Amniotic stem cell (primary cell): ENCODE results near the gene CYB5RL.
"Not testable (repeated sequence)": the region's sequence is repeated elsewhere in the genome, so short reads cannot be mapped to it uniquely, and the experiment has no call there.

Experiments used
- DNase-seq: peaks from one replicate; lab custom pipeline; 2025; lab: John Stamatoyannopoulos, UW

CYB5RL gene, protein sequence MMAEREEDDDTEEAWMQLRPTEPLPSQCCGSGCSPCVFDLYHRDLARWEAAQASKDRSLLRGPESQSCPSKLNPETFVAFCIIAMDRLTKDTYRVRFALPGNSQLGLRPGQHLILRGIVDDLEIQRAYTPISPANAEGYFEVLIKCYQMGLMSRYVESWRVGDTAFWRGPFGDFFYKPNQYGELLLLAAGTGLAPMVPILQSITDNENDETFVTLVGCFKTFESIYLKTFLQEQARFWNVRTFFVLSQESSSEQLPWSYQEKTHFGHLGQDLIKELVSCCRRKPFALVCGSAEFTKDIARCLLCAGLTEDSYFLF

DNA sequence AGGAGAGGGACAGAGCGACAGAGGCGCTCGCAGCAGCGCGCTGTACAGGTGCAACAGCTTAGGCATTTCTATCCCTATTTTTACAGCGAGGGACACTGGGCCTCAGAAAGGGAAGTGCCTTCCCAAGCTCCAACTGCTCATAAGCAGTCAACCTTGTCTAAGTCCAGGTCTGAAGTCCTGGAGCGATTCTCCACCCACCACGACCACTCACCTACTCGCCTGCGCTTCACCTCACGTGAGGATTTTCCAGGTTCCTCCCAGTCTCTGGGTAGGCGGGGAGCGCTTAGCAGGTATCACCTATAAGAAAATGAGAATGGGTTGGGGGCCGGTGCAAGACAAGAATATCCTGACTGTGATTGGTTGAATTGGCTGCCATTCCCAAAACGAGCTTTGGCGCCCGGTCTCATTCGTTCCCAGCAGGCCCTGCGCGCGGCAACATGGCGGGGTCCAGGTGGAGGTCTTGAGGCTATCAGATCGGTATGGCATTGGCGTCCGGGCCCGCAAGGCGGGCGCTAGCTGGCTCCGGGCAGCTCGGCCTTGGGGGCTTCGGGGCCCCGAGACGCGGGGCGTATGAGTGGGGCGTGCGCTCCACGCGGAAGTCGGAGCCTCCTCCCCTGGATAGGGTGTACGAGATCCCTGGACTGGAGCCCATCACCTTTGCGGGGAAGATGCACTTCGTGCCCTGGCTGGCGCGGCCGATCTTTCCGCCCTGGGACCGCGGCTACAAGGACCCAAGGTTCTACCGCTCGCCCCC is at the start of gene CYB5RL, which contains the start of gene MRPL37:
Gene CYB5RL, minus strand, starts transcription at position 266 of the 754 bp plus-strand sequence. CDS start 4,414 bp downstream, outside the sequence.
Gene MRPL37, plus strand, starts transcription at position 403 of the 754 bp plus-strand sequence. Its CDS starts 77 bp downstream, at position 480.
- DNase-seq, result peak; percentile 91

DNA sequence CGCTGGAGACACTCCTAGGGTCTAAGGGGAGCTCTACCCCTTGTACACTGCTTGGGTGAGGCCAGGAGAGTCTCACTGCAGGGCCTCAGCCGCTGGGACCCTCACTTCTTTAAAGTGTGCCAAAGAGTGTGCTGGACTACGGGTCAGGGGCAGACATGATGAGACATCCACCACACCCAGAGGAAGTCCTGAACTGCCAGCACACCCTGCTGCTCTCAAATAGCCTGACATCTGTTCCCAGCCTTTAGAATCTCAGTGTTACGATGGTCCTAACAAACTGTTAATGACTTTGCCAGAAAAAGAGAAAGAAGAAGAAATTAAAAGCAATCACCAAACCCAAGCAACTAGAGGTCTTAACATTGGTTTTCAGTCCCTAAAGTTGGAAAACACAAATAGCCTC is 49.1 kb upstream of the CYB5RL start:
- no peak for DNase-seq

- no peak for DNase-seq
Observed at GRCh38 chr1:54247863-54248515, 48.2 kb upstream of the CYB5RL start.

- no peak for DNase-seq
Observed at GRCh38 chr1:54246116-54246721, 46.4 kb upstream of the CYB5RL start.

DNA sequence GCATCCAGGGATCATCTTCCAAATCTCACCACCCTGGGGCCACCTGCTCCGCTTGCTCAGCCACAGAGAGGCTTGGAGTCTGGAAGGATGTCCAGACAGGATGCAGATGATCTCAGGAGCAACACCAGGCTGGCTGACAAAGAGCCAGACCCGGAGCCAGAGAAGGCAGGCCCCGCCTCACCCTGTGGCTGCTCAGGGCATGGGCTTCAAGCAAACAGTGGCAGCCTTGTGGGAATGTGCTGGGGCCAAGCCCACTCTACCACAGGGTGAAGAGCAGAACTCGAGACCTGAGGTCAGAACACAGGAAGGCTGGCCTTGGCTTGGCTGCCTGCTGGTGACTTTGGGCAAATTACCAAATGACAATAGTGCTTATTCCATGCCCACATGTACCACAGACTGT is 45.7 kb upstream of the CYB5RL start:
- DNase-seq, result no peak

DNA sequence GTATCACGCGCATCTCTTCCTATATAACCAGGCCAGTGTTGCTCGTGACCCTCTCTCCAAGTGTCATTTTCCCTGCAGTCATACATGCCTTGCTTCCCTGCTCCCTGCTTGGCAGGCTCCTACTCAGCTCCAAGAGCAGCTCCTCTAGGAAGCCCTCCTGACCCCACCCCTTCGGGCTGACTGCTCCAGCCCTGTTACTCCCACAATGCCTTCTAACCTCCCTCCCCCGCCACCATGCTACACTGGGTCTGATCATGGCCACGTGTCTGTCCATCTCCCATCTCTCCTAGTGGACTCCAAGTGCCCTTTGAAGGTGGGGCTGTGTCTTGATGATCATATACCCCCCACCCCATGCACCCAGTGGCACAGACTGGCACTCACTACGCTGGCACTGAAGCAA is 44.8 kb upstream of the CYB5RL start:
- no peak for DNase-seq

DNA sequence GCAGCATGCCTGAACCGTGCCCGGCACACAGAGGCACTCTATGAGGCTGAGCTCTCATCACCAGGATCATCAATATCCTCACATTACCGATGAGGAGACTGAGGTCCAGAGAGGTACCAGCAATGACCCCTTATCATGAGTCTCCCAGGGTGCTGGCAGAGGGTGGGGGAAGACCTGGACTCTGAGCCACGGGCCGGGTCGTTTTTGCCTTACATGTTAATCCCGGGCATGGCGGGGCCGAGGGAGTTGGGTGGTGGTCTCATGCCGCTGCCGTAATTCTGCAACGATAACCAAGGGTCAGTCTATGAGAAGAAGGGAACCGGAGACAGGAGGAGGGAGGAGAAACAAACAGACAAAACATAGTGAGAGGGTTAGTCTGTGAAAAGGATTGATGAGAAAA is 43.2 kb upstream of the CYB5RL start:
- no peak for DNase-seq

- DNase-seq, result no peak
Observed at GRCh38 chr1:54241364-54241763, 41.5 kb upstream of the CYB5RL start.

GRCh38 chr1:54240741-54241335 is 41.0 kb upstream of the CYB5RL start:
- DNase-seq, result no peak

DNA sequence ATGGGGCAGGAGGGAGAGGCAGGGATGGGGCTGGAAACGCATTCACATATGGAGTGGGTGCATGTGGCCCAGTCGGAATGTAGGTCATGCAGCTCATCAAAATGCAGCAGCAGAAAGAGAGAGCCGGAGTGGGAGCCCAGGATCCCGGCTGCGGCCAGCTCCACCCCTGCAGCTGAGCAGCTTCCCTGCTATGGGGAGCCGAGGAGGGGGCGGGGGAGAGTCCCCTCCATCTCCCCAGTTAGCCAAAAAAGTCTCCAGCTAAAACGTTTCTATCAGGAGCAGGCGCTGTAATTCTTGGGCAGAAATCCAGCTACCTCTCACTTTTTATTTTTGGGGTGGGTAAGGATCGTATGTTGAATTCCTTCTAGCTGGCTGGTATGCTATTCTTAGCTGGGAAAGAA is 39.8 kb upstream of the CYB5RL start:
- DNase-seq, result no peak

DNA sequence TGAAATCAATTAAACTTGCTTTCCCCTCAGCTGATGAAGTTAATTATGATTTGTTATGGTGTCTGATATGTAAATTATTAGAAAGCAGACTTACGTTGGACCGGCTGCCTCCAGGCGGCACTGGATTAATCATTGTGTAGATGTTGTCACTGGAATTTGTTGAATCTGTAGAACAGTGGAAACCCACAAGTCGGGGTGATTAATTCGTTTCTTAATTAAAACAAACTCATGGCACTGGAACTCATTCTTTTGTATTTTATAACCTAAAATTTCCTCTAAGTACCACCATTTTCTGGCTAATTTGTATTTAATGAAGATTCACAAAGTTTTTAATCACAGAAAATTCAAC is 39.2 kb upstream of the CYB5RL start:
- DNase-seq, result no peak

DNA sequence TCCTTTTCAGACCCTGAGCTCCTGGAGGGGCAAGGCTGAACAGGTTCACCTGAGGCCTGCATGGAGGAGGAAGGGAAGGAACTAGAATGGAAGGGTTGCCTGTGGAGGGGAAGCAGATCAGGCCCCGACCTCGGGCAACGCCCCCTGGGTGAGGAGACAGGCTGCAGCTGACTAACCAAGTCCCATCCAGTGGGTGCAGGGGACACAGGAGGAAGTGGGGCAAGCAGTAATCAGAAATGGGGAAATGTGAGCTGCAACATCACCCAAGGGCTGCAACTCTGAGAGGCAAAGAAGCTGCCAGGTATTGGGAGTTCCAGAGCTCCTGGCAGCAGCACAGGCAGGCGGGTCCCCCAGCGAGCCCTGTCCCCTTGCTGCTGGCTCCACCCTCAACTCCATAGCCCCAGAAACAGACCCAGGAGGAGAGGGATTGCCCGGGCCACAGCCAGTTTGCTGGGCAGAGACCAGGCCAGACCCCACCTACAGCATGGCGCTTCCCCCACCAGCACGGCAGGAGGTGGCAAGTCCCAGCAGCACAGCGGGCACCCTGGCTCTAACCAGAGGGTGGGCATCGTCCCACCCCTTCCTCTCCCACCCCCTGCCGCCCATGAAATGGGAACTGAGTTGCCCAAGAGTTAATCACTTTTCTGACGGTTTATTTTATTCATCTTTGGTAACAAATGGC is 38.7 kb upstream of the CYB5RL start:
- no peak for DNase-seq

GRCh38 chr1:54237586-54237985 is 37.8 kb upstream of the CYB5RL start:
- DNase-seq, result no peak

- DNase-seq, result no peak
Observed at GRCh38 chr1:54234284-54234683, 34.5 kb upstream of the CYB5RL start.

DNA sequence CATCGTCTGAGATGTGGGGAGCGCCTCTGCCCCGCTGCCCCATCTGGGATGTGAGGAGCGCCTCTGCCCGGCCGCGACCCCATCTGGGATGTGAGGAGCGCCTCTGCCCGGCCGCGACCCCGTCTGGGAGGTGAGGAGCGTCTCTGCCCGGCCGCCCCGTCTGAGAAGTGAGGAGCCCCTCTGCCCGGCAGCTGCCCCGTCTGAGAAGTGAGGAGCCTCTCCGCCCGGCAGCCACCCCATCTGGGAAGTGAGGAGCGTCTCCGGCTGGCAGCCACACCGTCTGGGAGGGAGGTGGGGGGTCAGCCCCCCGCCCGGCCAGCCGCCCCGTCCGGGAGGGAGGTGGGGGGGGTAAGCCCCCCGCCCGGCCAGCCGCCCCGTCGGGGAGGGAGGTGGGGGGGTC is 33.4 kb upstream of the CYB5RL start:
- not testable (repeated sequence) for DNase-seq

DNA sequence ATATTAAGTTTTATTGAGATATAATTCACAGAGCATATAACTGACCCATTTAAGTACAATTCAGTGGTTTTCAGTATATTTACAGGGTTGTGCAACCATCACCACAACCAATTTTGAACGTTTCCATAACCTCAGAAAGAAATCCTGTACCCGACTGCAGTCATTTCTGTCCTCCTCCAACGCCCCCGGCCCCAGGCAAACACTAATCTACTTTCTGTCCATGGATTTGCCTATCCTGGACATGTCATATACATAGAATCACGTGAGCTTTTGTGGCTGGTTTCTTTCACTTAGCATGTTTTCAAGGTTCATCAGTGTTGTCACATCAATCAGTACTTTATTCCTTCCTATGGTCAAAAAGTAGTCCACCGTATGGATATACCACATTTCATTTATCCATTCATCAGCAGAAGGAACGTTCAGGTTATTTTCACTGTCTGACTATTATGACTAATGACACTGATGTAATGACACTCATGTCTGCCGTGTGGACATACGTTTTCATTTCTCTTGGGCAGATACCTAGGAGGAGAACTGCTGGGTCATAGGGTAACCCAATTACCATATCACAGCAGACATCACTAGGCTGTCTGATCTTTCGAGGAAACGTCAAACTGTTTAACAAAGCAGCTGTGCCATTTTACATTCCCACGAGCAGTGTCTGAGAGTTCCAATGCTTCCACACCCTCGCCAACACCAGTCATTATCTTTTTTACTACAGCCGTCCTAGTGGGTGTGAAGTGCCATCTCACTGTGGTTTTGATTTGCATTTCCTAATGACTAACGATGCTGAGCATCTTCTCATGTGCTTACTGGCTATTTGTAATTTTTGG is 30.9 kb upstream of the CYB5RL start:
- no peak for DNase-seq

GRCh38 chr1:54229281-54229891 is 29.6 kb upstream of the CYB5RL start:
- DNase-seq, result no peak

- no peak for DNase-seq
Observed at GRCh38 chr1:54228638-54229079, 28.8 kb upstream of the CYB5RL start.

DNA sequence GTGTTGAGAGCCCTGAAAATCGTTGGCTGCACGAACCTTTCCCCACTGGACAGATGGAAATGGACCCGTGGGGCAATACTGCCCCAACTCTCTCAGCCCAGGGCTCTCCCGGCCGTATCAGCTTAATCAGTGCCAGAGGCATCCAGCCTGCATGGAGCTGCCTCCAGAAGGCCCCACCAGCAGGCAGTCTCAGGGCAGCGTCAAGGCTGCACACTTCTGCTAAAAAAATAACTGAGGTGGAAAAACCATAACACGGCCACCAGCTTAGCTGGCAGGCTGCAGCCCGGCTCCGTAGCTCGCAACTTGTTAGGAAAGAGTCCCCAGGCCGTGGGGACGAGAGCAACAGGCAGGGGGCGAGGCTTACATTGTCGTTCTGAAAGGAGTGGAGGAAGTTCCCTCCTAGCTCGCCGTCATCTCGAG is 28.1 kb upstream of the CYB5RL start:
- DNase-seq, result no peak

DNA sequence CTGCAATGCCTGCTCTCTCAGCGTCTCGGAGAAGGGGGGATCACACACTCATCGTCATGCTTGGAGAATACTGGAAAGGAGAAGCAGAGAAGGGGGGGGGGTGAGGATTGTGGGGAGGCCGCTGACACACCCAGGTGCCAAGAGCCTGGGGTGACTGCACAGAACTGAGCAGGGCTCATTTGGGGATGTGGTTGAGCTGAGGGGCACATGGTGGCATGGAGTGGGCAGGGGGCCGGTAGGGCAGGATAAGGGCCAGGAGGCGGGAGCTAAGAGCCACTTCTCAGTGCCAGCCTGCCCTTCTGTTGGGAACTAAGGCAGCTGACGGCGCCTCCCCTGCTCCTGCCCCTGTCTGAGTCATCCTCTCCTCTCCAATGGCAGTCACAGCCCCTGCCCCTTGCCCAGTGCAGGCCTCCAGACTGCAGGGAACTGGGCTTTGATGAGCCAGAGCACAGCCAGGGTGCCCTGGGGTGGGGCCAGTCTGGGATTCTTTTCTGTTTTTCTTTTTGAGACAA is 27.3 kb upstream of the CYB5RL start:
- no peak for DNase-seq
